Measurements from ENCODE around the gene SYNPO. TPM values are rescaled to one million over a fixed set of nuclear protein-coding genes. Genes with fewer than 3 reads are reported as not detected.

The SYNPO gene
- 14.1 and 15.3 TPM in 2 replicates for total RNA-seq

GRCh38 chr5:150640311-150641005 is at the start of gene SYNPO:
Gene SYNPO, plus strand, starts transcription at chr5:150640660. Its CDS starts 7,616 bp downstream, at chr5:150648276.

GRCh38 chr5:150661086-150661485 is 20.6 kb downstream of the SYNPO start, which contains the start of gene MYOZ3:
Gene MYOZ3, plus strand, starts transcription at chr5:150661251. Its CDS starts 1,691 bp downstream, at chr5:150662942.

GRCh38 chr5:150700594-150701377 is 60.3 kb downstream of the SYNPO start, which contains the start of gene RBM22:
Gene RBM22, minus strand, starts transcription at chr5:150701062. Its CDS starts 77 bp downstream, at chr5:150700985.

Other genes with a start within 250 kb of the SYNPO start
- 1.7 and 5.4 TPM in 2 replicates for gene CD74, start 227.8 kb upstream of the SYNPO start, total RNA-seq
- gene RPS14, start 190.9 kb upstream of the SYNPO start, total RNA-seq, result 3,859 and 4,461 TPM in 2 replicates
- 76.7 and 92.8 TPM in 2 replicates for gene NDST1, start 132.5 kb upstream of the SYNPO start, total RNA-seq
- 0.26 and 0.40 TPM in 2 replicates for gene MYOZ3, start 20.6 kb downstream of the SYNPO start, total RNA-seq
- gene RBM22, start 60.4 kb downstream of the SYNPO start, total RNA-seq, result 33.2 and 38.2 TPM in 2 replicates
- 46.2 and 76.3 TPM in 2 replicates for gene DCTN4, start 118.4 kb downstream of the SYNPO start, total RNA-seq
- 63.6 and 95.3 TPM in 2 replicates for gene SMIM3, start 138.1 kb downstream of the SYNPO start, total RNA-seq
- 13.3 TPM in 1 of 2 replicates, not detected in the other for gene IRGM, start 205.9 kb downstream of the SYNPO start, total RNA-seq